WTC11 (cell line): ENCODE measurements around the gene PCGF3. TPM values are rescaled to one million over a fixed set of nuclear protein-coding genes. Genes with fewer than 3 reads are reported as not detected.

Source experiments
- ATF3 ChIP-seq: sonication (generic); formaldehyde crosslinking; conservative IDR thresholded peaks from 2 replicates; pipeline ENCODE4 v1.8.1; 2022; ENCODE audit warnings: mild to moderate bottlenecking, missing genetic modification reagents
- E2F1 ChIP-seq: sonication (generic); formaldehyde crosslinking; IDR thresholded peaks from 2 replicates; pipeline ENCODE4 v1.8.0; 2022; ENCODE audit warnings: mild to moderate bottlenecking, missing genetic modification reagents
- ETV6 ChIP-seq: sonication (generic); formaldehyde crosslinking; IDR thresholded peaks from 2 replicates; pipeline ENCODE4 v1.8.1; 2022; ENCODE audit warnings: mild to moderate bottlenecking, missing genetic modification reagents
- HMGXB4 ChIP-seq: sonication (generic); formaldehyde crosslinking; IDR thresholded peaks from 2 replicates; pipeline ENCODE4 v1.8.1; 2023; ENCODE audit warnings: mild to moderate bottlenecking, moderate library complexity, missing genetic modification reagents
- IRF2 ChIP-seq: sonication (generic); formaldehyde crosslinking; IDR thresholded peaks from 2 replicates; pipeline ENCODE4 v1.8.0; 2022; ENCODE audit warnings: low read depth, missing genetic modification reagents, borderline replicate concordance
- JAZF1 ChIP-seq: fragments of 250-450 bp; sonication (Bioruptor Pico); IDR thresholded peaks from 2 replicates; pipeline ENCODE4 v1.9.0; 2021; ENCODE audit warnings: moderate library complexity, mild to moderate bottlenecking, inconsistent platforms
- MYBL2 ChIP-seq: sonication (generic); formaldehyde crosslinking; IDR thresholded peaks from 2 replicates; pipeline ENCODE4 v1.8.1; 2023; ENCODE audit warnings: mild to moderate bottlenecking, moderate library complexity, missing genetic modification reagents
- NFE2L1 ChIP-seq: sonication (generic); formaldehyde crosslinking; IDR thresholded peaks from 2 replicates; pipeline ENCODE4 v1.8.1; 2023; ENCODE audit warnings: missing genetic modification reagents
- NR1H2 ChIP-seq: sonication (generic); formaldehyde crosslinking; IDR thresholded peaks from 2 replicates; pipeline ENCODE4 v1.9.0; 2021; ENCODE audit warnings: mild to moderate bottlenecking, moderate library complexity, missing genetic modification reagents
- OVOL2 ChIP-seq: fragments of 250-450 bp; sonication (Bioruptor Pico); IDR thresholded peaks from 2 replicates; pipeline ENCODE4 v1.9.0; 2021; ENCODE audit warnings: mild to moderate bottlenecking, borderline replicate concordance
- RELA ChIP-seq: sonication (generic); formaldehyde crosslinking; IDR thresholded peaks from 2 replicates; pipeline ENCODE4 v1.8.1; 2022; ENCODE audit warnings: missing genetic modification reagents, mild to moderate bottlenecking, borderline replicate concordance
- TEAD1 ChIP-seq: sonication (generic); formaldehyde crosslinking; IDR thresholded peaks from 2 replicates; pipeline ENCODE4 v1.8.0; 2022; ENCODE audit warnings: mild to moderate bottlenecking, missing genetic modification reagents
- TP53 ChIP-seq: sonication (generic); formaldehyde crosslinking; IDR thresholded peaks from 2 replicates; pipeline ENCODE4 v1.8.1; 2023; ENCODE audit warnings: mild to moderate bottlenecking, missing genetic modification reagents
- USF2 ChIP-seq: sonication (generic); formaldehyde crosslinking; IDR thresholded peaks from 2 replicates; pipeline ENCODE4 v1.8.1; 2023; ENCODE audit warnings: mild to moderate bottlenecking, missing genetic modification reagents, moderate library complexity
- ZNF121 ChIP-seq: sonication (generic); formaldehyde crosslinking; IDR thresholded peaks from 2 replicates; pipeline ENCODE4 v1.8.0; 2023; ENCODE audit warnings: missing genetic modification reagents
- ZNF219 ChIP-seq: sonication (generic); formaldehyde crosslinking; IDR thresholded peaks from 2 replicates; pipeline ENCODE4 v1.8.0; 2023; ENCODE audit warnings: missing genetic modification reagents, mild to moderate bottlenecking, borderline replicate concordance
- ZNF232 ChIP-seq: sonication (generic); formaldehyde crosslinking; IDR thresholded peaks from 2 replicates; pipeline ENCODE4 v1.8.0; 2022; ENCODE audit warnings: mild to moderate bottlenecking, missing genetic modification reagents
- ZNF396 ChIP-seq: fragments of 250-450 bp; sonication (Bioruptor Pico); IDR thresholded peaks from 2 replicates; pipeline ENCODE4 v1.8.0; 2021; ENCODE audit warnings: mild to moderate bottlenecking, moderate library complexity, borderline replicate concordance
- ZNF671 ChIP-seq: fragments of 250-450 bp; sonication (Bioruptor Pico); IDR thresholded peaks from 2 replicates; pipeline ENCODE4 v1.8.0; 2021; ENCODE audit warnings: mild to moderate bottlenecking
- total RNA-seq: library from RNA; stranded (reverse); gene quantifications from 3 replicates; pipeline ENCODE4 v1.2.3, GENCODE V29; 2021
- TF ChIP-seq, protein P1 (sequence below): sonication (generic); formaldehyde crosslinking; IDR thresholded peaks from 2 replicates; pipeline ENCODE4 v1.8.1; 2023; ENCODE audit warnings: mild to moderate bottlenecking, missing genetic modification reagents, borderline replicate concordance
- TF ChIP-seq, protein P2 (sequence below): sonication (generic); formaldehyde crosslinking; IDR thresholded peaks from 2 replicates; pipeline ENCODE4 v1.8.0; 2022; ENCODE audit warnings: missing genetic modification reagents
- TF ChIP-seq, protein P3 (sequence below): fragments of 200-600 bp; IDR thresholded peaks from 2 replicates; pipeline ENCODE4 v1.8.0; 2022; ENCODE audit warnings: antibody characterized with exemption

Gene PCGF3
- total RNA-seq, 1 experiment from 2014 or later = 65.7 TPM

- TF ChIP-seq, protein P1, sequence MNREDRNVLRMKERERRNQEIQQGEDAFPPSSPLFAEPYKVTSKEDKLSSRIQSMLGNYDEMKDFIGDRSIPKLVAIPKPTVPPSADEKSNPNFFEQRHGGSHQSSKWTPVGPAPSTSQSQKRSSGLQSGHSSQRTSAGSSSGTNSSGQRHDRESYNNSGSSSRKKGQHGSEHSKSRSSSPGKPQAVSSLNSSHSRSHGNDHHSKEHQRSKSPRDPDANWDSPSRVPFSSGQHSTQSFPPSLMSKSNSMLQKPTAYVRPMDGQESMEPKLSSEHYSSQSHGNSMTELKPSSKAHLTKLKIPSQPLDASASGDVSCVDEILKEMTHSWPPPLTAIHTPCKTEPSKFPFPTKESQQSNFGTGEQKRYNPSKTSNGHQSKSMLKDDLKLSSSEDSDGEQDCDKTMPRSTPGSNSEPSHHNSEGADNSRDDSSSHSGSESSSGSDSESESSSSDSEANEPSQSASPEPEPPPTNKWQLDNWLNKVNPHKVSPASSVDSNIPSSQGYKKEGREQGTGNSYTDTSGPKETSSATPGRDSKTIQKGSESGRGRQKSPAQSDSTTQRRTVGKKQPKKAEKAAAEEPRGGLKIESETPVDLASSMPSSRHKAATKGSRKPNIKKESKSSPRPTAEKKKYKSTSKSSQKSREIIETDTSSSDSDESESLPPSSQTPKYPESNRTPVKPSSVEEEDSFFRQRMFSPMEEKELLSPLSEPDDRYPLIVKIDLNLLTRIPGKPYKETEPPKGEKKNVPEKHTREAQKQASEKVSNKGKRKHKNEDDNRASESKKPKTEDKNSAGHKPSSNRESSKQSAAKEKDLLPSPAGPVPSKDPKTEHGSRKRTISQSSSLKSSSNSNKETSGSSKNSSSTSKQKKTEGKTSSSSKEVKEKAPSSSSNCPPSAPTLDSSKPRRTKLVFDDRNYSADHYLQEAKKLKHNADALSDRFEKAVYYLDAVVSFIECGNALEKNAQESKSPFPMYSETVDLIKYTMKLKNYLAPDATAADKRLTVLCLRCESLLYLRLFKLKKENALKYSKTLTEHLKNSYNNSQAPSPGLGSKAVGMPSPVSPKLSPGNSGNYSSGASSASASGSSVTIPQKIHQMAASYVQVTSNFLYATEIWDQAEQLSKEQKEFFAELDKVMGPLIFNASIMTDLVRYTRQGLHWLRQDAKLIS = no peak
- 0 out of 2 replicates have a peak, but pooled peaks have one; percentile 11 for TF ChIP-seq MYBL2
- TF ChIP-seq, protein P2, sequence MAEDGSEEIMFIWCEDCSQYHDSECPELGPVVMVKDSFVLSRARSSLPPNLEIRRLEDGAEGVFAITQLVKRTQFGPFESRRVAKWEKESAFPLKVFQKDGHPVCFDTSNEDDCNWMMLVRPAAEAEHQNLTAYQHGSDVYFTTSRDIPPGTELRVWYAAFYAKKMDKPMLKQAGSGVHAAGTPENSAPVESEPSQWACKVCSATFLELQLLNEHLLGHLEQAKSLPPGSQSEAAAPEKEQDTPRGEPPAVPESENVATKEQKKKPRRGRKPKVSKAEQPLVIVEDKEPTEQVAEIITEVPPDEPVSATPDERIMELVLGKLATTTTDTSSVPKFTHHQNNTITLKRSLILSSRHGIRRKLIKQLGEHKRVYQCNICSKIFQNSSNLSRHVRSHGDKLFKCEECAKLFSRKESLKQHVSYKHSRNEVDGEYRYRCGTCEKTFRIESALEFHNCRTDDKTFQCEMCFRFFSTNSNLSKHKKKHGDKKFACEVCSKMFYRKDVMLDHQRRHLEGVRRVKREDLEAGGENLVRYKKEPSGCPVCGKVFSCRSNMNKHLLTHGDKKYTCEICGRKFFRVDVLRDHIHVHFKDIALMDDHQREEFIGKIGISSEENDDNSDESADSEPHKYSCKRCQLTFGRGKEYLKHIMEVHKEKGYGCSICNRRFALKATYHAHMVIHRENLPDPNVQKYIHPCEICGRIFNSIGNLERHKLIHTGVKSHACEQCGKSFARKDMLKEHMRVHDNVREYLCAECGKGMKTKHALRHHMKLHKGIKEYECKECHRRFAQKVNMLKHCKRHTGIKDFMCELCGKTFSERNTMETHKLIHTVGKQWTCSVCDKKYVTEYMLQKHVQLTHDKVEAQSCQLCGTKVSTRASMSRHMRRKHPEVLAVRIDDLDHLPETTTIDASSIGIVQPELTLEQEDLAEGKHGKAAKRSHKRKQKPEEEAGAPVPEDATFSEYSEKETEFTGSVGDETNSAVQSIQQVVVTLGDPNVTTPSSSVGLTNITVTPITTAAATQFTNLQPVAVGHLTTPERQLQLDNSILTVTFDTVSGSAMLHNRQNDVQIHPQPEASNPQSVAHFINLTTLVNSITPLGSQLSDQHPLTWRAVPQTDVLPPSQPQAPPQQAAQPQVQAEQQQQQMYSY (CRISPR knock-in tag) = no peak
- peak; percentile 96 for TF ChIP-seq USF2 (CRISPR knock-in tag)
- peak; percentile 88 for TF ChIP-seq HMGXB4 (CRISPR knock-in tag)
- no peak for TF ChIP-seq NFE2L1 (CRISPR knock-in tag)
- no peak for TF ChIP-seq TP53 (CRISPR knock-in tag)
- no peak for TF ChIP-seq E2F1
- no peak for TF ChIP-seq TEAD1 (CRISPR knock-in tag)
- TF ChIP-seq ETV6 = peak; percentile 63
- no peak for TF ChIP-seq NR1H2 (CRISPR knock-in tag)
- TF ChIP-seq ZNF219 (CRISPR knock-in tag) = no peak
- no peak for TF ChIP-seq ZNF121 (CRISPR knock-in tag)
- no peak for TF ChIP-seq ZNF671 (CRISPR knock-in tag)
- no peak for TF ChIP-seq ZNF396 (CRISPR knock-in tag)
- TF ChIP-seq RELA = no peak
- TF ChIP-seq IRF2 (CRISPR knock-in tag) = no peak
- TF ChIP-seq OVOL2 = no peak
- TF ChIP-seq ZNF232 (CRISPR knock-in tag) = peak; percentile 88
- TF ChIP-seq ATF3 = no peak
- TF ChIP-seq, protein P3, sequence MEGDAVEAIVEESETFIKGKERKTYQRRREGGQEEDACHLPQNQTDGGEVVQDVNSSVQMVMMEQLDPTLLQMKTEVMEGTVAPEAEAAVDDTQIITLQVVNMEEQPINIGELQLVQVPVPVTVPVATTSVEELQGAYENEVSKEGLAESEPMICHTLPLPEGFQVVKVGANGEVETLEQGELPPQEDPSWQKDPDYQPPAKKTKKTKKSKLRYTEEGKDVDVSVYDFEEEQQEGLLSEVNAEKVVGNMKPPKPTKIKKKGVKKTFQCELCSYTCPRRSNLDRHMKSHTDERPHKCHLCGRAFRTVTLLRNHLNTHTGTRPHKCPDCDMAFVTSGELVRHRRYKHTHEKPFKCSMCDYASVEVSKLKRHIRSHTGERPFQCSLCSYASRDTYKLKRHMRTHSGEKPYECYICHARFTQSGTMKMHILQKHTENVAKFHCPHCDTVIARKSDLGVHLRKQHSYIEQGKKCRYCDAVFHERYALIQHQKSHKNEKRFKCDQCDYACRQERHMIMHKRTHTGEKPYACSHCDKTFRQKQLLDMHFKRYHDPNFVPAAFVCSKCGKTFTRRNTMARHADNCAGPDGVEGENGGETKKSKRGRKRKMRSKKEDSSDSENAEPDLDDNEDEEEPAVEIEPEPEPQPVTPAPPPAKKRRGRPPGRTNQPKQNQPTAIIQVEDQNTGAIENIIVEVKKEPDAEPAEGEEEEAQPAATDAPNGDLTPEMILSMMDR = peak; percentile 94
- TF ChIP-seq JAZF1 (CRISPR knock-in tag) = no peak
Measured at GRCh38 chr4:674172-675035, 31.2 kb upstream of the PCGF3 start, which contains the start of the genes ATP5ME and MYL5 (continued).
